BJ (cell line): ENCODE results near the gene LNPK. TPM values are rescaled to one million over a fixed set of nuclear protein-coding genes. Genes with fewer than 3 reads are reported as not detected.

Experiments
- polyA plus RNA-seq: library from polyadenylated mRNA; depleted of rRNA; stranded (reverse); fragments of >200 nt; gene quantifications from 2 replicates; pipeline ENCODE4 v1.2.3, GENCODE V29; 2011; rRNA removed

Gene LNPK
- polyA plus RNA-seq, 1 experiment: 19.6 TPM

Other genes with a start within 250 kb of the LNPK start
- not detected in 2 replicates for gene EVX2, start 81.7 kb upstream of the LNPK start, polyA plus RNA-seq
- 0.43 and 0.71 TPM in 2 replicates for gene HOXD13, start 90.5 kb upstream of the LNPK start, polyA plus RNA-seq
- gene HOXD12, start 97.5 kb upstream of the LNPK start, polyA plus RNA-seq: not detected in 2 replicates
- 9.8 and 9.9 TPM in 2 replicates for gene HOXD11, start 105.0 kb upstream of the LNPK start, polyA plus RNA-seq
- gene HOXD10, start 114.5 kb upstream of the LNPK start, polyA plus RNA-seq: 11.0 and 12.6 TPM in 2 replicates
- 1.7 and 1.8 TPM in 2 replicates for gene HOXD9, start 120.5 kb upstream of the LNPK start, polyA plus RNA-seq
- 0.86 and 1.7 TPM in 2 replicates for gene HOXD8, start 127.4 kb upstream of the LNPK start, polyA plus RNA-seq
- 0.12 and 0.28 TPM in 2 replicates for gene HOXD4, start 149.3 kb upstream of the LNPK start, polyA plus RNA-seq
- gene HOXD3, start 155.0 kb upstream of the LNPK start, polyA plus RNA-seq: 0.07 TPM in 1 of 2 replicates, not detected in the other
- gene HOXD1, start 186.4 kb upstream of the LNPK start, polyA plus RNA-seq: not detected in 2 replicates